ENCODE results near the gene CCDC88B.

The CCDC88B gene

DNA sequence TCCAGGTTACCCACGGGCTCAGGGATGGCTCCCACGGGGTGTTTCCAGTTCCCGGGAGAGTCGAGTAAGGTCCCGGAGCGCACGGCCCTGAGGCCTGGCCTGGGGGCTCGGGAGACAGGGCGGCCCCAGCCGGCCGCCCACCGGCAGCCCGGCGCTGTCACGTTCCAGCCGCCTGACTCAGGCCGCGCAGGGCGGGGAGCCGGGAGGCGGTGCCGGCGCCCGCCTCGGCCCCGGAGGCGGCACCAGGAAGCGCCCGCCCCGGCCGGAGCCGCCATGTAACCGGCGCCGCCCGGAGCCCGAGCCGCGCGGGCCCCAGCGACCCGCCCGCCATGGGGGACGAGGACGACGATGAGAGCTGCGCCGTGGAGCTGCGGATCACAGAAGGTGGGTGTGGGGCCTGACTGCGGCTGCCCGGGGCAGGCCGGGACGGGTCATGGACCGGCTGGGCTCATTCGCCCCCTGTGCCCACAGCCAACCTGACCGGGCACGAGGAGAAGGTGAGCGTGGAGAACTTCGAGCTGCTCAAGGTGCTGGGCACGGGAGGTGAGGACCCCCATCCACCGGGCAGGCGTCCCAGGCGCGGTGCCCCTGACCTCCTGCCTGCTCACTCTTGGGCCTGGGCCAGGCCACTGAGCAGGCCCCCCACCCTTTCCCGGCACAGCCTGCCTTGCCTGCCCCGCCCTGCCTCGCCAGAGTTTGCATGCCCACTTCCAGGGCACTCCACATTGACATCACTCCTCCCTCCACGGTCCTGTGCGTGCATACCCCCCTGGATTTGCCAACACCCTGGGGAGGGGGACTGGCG, 19.1 kb downstream of the CCDC88B start, which contains the start of gene RPS6KA4 (continued):
- TF ChIP-seq, protein P1, sequence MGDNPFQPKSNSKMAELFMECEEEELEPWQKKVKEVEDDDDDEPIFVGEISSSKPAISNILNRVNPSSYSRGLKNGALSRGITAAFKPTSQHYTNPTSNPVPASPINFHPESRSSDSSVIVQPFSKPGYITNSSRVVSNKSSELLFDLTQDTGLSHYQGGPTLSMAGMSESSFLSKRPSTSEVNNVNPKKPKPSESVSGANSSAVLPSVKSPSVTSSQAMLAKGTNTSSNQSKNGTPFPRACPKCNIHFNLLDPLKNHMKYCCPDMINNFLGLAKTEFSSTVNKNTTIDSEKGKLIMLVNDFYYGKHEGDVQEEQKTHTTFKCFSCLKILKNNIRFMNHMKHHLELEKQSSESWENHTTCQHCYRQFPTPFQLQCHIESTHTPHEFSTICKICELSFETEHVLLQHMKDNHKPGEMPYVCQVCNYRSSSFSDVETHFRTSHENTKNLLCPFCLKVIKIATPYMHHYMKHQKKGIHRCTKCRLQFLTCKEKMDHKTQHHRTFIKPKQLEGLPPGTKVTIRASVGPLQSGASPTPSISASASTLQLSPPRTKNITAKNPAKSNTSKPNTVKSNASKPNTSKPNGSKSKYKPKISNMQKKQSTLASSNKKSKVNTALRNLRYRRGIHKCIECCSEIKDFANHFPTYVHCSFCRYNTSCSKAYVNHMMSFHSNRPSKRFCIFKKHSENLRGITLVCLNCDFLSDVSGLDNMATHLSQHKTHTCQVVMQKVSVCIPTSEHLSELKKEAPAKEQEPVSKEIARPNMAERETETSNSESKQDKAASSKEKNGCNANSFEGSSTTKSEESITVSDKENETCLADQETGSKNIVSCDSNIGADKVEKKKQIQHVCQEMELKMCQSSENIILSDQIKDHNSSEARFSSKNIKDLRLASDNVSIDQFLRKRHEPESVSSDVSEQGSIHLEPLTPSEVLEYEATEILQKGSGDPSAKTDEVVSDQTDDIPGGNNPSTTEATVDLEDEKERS (tag by site-specific recombination; IDR thresholded peaks at IDR 0.05): no peak
- TF ChIP-seq ZNF692 (tag by site-specific recombination; IDR thresholded peaks at IDR 0.05): 0 out of 2 replicates have a peak, but pooled peaks have one; percentile 27
- 0 out of 2 replicates have a peak, but pooled peaks have one; percentile 29 for TF ChIP-seq ZFP69B (tag by site-specific recombination; IDR thresholded peaks at IDR 0.05)
- TF ChIP-seq PATZ1 (tag by site-specific recombination; IDR thresholded peaks at IDR 0.05): peak; percentile 60
- 0 out of 2 replicates have a peak, but pooled peaks have one; percentile 19 for TF ChIP-seq KLF9 (tag by site-specific recombination; IDR thresholded peaks at IDR 0.05; ENCODE audit: low read depth)
- no peak for TF ChIP-seq ZNF529 (tag by site-specific recombination; IDR thresholded peaks at IDR 0.05; ENCODE audit: insufficient replicate concordance)
- TF ChIP-seq, protein P2, sequence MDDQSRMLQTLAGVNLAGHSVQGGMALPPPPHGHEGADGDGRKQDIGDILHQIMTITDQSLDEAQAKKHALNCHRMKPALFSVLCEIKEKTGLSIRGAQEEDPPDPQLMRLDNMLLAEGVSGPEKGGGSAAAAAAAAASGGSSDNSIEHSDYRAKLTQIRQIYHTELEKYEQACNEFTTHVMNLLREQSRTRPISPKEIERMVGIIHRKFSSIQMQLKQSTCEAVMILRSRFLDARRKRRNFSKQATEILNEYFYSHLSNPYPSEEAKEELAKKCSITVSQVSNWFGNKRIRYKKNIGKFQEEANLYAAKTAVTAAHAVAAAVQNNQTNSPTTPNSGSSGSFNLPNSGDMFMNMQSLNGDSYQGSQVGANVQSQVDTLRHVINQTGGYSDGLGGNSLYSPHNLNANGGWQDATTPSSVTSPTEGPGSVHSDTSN (CRISPR knock-in tag; IDR thresholded peaks at IDR 0.05): no peak
- no peak for TF ChIP-seq ZNF837 (tag by site-specific recombination; IDR thresholded peaks at IDR 0.05)
- no peak for TF ChIP-seq SCRT2 (tag by site-specific recombination; IDR thresholded peaks at IDR 0.05)
- 0 out of 2 replicates have a peak, but pooled peaks have one; percentile 28 for TF ChIP-seq ZSCAN5A (tag by site-specific recombination; IDR thresholded peaks at IDR 0.05)
- peak; percentile 89 for TF ChIP-seq ZNF341 (tag by site-specific recombination; IDR thresholded peaks at IDR 0.05; ENCODE audit: low read depth)
- TF ChIP-seq ZNF521 (tag by site-specific recombination; IDR thresholded peaks at IDR 0.05): no peak
- no peak for TF ChIP-seq GFI1B (tag by site-specific recombination; IDR thresholded peaks at IDR 0.05)
- peak; percentile 24; the same call in 1 of the 2 replicates for TF ChIP-seq SP2 (tag by site-specific recombination; IDR thresholded peaks at IDR 0.05)
- TF ChIP-seq, protein P3, sequence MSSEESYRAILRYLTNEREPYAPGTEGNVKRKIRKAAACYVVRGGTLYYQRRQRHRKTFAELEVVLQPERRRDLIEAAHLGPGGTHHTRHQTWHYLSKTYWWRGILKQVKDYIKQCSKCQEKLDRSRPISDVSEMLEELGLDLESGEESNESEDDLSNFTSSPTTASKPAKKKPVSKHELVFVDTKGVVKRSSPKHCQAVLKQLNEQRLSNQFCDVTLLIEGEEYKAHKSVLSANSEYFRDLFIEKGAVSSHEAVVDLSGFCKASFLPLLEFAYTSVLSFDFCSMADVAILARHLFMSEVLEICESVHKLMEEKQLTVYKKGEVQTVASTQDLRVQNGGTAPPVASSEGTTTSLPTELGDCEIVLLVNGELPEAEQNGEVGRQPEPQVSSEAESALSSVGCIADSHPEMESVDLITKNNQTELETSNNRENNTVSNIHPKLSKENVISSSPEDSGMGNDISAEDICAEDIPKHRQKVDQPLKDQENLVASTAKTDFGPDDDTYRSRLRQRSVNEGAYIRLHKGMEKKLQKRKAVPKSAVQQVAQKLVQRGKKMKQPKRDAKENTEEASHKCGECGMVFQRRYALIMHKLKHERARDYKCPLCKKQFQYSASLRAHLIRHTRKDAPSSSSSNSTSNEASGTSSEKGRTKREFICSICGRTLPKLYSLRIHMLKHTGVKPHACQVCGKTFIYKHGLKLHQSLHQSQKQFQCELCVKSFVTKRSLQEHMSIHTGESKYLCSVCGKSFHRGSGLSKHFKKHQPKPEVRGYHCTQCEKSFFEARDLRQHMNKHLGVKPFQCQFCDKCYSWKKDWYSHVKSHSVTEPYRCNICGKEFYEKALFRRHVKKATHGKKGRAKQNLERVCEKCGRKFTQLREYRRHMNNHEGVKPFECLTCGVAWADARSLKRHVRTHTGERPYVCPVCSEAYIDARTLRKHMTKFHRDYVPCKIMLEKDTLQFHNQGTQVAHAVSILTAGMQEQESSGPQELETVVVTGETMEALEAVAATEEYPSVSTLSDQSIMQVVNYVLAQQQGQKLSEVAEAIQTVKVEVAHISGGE (tag by site-specific recombination; conservative IDR thresholded peaks at IDR 0.05; ENCODE audit: low read depth): peak; percentile 30; the same call in 1 of the 2 replicates
- TF ChIP-seq ZNF184 (tag by site-specific recombination; IDR thresholded peaks at IDR 0.05): 0 out of 2 replicates have a peak, but pooled peaks have one; percentile 16
- peak; percentile 57 for TF ChIP-seq KLF1 (tag by site-specific recombination; IDR thresholded peaks at IDR 0.05)
- no peak for TF ChIP-seq ZNF600 (tag by site-specific recombination; IDR thresholded peaks at IDR 0.05)
